ENCODE measurements around the gene PCDHGA5. TPM values are rescaled to one million over a fixed set of nuclear protein-coding genes. Genes with fewer than 3 reads are reported as not detected.
"Not testable (repeated sequence)": the region's sequence is repeated elsewhere in the genome, so short reads cannot be mapped to it uniquely, and the experiment has no call there.

Gene PCDHGA5
- total RNA-seq, 1 donor from 2014 or later, result under 0.01 TPM

DNA sequence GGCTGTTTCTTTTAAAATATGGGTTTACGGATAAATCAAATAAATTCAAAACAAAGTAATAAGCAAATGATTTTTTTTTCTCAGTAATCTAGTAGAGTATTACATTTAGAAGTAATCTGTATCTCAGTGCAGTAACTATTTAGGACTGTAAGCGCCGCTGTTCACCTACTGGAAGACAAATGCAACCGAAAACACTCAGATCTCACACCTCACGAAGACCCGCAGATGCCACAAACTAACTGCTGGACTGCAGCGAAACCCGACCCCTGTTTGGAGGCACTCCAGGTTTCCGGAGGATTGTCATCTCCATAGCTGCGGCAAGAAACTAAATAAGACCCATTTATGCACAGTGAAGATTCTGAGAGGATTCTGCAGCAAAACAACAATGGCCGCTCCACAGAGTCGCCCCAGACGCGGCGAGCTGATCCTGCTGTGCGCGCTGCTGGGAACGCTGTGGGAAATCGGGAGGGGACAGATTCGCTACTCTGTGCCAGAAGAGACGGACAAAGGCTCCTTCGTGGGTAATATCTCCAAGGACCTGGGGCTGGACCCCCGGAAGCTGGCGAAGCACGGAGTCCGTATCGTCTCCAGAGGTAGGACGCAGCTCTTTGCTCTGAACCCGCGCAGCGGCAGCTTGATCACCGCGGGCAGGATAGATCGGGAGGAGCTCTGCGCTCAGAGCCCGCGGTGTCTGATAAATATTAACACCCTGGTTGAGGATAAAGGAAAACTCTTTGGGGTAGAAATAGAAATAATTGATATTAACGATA lies 28.7 kb downstream of the PCDHGA5 start, which contains the start of gene PCDHGA8:
PCDHGA8 (plus strand) TSS at position 205 of the 770 bp plus-strand sequence; CDS start at position 386, 181 bp downstream.
- no peak for DNase-seq (ENCODE audit: low read depth)
- Histone ChIP-seq H3K27me3 (ENCODE audit: control insufficient read depth, insufficient read depth, low read length) (peaks cover 2% of the 10 kb centered on the region), H3K36me3 (ENCODE audit: control insufficient read depth, insufficient read depth, low read length) (no peaks in the 10 kb centered on the region), H3K4me3 (ENCODE audit: low read depth, low read length) (no peak within 1 kb of the TSS)
- FAIRE-seq, result no peak
- TF ChIP-seq, protein P1, sequence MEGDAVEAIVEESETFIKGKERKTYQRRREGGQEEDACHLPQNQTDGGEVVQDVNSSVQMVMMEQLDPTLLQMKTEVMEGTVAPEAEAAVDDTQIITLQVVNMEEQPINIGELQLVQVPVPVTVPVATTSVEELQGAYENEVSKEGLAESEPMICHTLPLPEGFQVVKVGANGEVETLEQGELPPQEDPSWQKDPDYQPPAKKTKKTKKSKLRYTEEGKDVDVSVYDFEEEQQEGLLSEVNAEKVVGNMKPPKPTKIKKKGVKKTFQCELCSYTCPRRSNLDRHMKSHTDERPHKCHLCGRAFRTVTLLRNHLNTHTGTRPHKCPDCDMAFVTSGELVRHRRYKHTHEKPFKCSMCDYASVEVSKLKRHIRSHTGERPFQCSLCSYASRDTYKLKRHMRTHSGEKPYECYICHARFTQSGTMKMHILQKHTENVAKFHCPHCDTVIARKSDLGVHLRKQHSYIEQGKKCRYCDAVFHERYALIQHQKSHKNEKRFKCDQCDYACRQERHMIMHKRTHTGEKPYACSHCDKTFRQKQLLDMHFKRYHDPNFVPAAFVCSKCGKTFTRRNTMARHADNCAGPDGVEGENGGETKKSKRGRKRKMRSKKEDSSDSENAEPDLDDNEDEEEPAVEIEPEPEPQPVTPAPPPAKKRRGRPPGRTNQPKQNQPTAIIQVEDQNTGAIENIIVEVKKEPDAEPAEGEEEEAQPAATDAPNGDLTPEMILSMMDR (IDR thresholded peaks at IDR 0.05; ENCODE audit: insufficient read depth, low read length, severe bottlenecking), result no peak

DNA sequence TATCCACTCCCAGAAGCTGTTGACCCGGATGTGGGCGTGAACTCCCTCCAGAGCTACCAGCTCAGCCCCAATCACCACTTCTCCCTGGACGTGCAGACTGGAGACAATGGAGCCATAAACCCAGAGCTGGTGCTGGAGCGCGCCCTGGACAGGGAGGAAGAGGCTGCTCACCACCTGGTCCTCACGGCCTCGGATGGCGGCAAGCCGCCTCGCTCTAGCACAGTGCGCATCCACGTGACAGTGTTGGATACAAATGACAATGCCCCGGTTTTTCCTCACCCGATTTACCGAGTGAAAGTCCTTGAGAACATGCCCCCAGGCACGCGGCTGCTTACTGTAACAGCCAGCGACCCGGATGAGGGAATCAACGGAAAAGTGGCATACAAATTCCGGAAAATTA lies 29.3 kb downstream of the PCDHGA5 start:
- peaks cover 2% of the 10 kb centered on the region for H3K27me3 ChIP-seq (ENCODE audit: control insufficient read depth, insufficient read depth, low read length)
- H3K4me3 ChIP-seq (ENCODE audit: low read depth, low read length), result no peak overlapping the region
- TF ChIP-seq, protein P1 (IDR thresholded peaks at IDR 0.05; ENCODE audit: insufficient read depth, low read length, severe bottlenecking), result no peak
- DNase-seq (ENCODE audit: low read depth) (no peak), FAIRE-seq (no peak)
- no peaks in the 10 kb centered on the region for H3K36me3 ChIP-seq (ENCODE audit: control insufficient read depth, insufficient read depth, low read length)

DNA sequence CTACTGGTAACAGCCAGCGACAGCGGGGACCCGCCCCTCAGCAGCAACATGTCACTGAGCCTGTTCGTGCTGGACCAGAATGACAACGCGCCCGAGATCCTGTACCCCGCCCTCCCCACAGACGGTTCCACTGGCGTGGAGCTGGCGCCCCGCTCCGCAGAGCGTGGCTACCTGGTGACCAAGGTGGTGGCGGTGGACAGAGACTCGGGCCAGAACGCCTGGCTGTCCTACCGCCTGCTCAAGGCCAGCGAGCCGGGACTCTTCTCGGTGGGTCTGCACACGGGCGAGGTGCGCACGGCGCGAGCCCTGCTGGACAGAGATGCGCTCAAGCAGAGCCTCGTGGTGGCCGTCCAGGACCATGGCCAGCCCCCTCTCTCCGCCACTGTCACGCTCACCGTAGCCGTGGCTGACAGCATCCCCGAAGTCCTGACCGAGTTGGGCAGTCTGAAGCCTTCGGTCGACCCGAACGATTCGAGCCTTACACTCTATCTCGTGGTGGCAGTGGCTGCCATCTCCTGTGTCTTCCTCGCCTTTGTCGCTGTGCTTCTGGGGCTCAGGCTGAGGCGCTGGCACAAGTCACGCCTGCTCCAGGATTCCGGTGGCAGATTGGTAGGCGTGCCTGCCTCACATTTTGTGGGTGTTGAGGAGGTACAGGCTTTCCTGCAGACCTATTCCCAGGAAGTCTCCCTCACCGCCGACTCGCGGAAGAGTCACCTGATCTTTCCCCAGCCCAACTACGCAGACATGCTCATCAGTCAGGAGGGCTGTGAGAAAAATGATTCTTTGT lies 30.6 kb downstream of the PCDHGA5 start:
- not testable (repeated sequence) for FAIRE-seq; H3K27me3 ChIP-seq (ENCODE audit: control insufficient read depth, insufficient read depth, low read length)

DNA sequence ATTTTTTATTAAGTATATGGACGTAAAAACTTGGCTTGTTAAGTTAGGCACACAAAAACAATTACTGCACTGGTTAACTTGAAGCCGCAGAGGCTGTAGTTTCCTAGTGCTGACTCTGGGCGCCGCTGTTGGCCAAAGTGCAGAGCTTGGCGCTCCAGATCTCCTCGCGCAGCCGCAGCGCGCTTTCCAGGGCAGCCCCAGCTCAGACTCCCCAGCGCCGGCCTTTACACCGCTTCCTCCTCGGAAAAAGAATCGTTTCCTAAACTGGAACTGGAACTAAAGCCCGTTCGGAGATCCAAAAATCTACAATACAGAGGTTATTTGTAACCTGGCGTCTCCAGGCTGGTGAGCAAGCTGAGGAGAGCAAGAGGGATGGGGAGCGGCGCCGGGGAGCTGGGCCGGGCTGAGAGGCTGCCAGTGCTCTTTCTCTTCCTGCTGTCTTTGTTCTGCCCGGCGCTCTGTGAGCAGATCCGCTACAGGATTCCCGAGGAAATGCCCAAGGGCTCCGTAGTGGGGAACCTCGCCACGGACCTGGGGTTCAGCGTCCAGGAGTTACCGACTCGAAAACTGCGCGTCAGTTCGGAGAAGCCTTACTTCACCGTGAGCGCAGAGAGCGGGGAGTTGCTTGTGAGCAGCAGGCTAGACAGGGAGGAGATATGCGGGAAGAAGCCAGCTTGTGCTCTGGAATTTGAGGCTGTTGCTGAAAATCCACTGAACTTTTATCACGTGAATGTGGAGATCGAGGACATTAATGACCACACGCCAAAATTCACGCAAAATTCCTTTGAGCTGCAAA lies 34.0 kb downstream of the PCDHGA5 start, which contains the start of gene PCDHGB5:
PCDHGB5 (plus strand) TSS at position 192 of the 796 bp plus-strand sequence; CDS start at position 373, 181 bp downstream.
- DNase-seq (ENCODE audit: low read depth) (peak; percentile 41), FAIRE-seq (peak; percentile 96)
- not testable (repeated sequence) for H3K36me3 ChIP-seq (ENCODE audit: control insufficient read depth, insufficient read depth, low read length); H3K27me3 ChIP-seq (ENCODE audit: control insufficient read depth, insufficient read depth, low read length)
- TF ChIP-seq, protein P1 (IDR thresholded peaks at IDR 0.05; ENCODE audit: insufficient read depth, low read length, severe bottlenecking), result peak; percentile 60
- peak within 1 kb of the TSS; percentile 37 for H3K4me3 ChIP-seq (ENCODE audit: low read depth, low read length)

More for the DNA sequence above, 30.6 kb downstream of the PCDHGA5 start:
- H3K36me3 ChIP-seq (ENCODE audit: control insufficient read depth, insufficient read depth, low read length); DNase-seq (ENCODE audit: low read depth); H3K4me3 ChIP-seq (ENCODE audit: low read depth, low read length): not testable (repeated sequence)

DNA sequence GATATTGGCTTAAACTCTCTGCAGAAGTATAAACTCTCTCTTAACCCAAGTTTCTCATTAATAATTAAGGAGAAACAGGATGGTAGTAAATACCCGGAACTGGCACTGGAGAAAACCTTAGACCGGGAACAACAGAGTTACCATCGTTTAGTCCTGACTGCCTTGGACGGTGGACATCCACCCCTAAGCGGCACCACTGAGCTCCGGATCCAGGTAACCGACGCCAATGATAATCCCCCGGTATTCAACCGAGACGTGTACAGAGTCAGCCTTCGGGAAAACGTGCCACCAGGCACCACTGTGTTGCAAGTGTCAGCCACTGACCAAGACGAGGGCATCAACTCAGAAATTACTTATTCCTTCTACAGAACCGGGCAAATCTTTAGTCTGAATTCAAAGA lies 34.6 kb downstream of the PCDHGA5 start:
- H3K36me3 ChIP-seq (ENCODE audit: control insufficient read depth, insufficient read depth, low read length), result no peaks in the 10 kb centered on the region
- DNase-seq (ENCODE audit: low read depth) (no peak), FAIRE-seq (no peak)
- TF ChIP-seq, protein P1 (IDR thresholded peaks at IDR 0.05; ENCODE audit: insufficient read depth, low read length, severe bottlenecking), result no peak
- no peak overlapping the region for H3K4me3 ChIP-seq (ENCODE audit: low read depth, low read length)
- H3K27me3 ChIP-seq (ENCODE audit: control insufficient read depth, insufficient read depth, low read length), result peaks cover 2% of the 10 kb centered on the region
